HCT116 (cell line): ENCODE measurements around the gene ENTPD3. TPM values are rescaled to one million over a fixed set of nuclear protein-coding genes. Genes with fewer than 3 reads are reported as not detected.

Experiments used
- ATAC-seq: fragments of 200-7000 bp; cut with Tn5 transposase; 2 replicates; pipeline ENCODE4 v1.9.1; 2020; ENCODE audit warnings: mild to moderate bottlenecking, moderate library complexity
- BruUV-seq: library from RNA; stranded (reverse); fragments of 400-500 nt; replicated peaks from 2 replicates; lab custom pipeline; 2021; lab: Mats Ljungman, UMichigan
- CTCF ChIA-PET: fragments of 300-600 bp; sonication (Branson Sonifier 250); formaldehyde crosslinking; loops from one replicate; lab custom pipeline; 2021; ENCODE audit warnings: antibody characterized with exemption; lab: Charles Lee
- POLR2A ChIA-PET: fragments of 300-600, 350-600 bp; sonication (Branson Sonifier 250); formaldehyde crosslinking; loops from one replicate; lab custom pipeline; 2021; ENCODE audit warnings: antibody characterized with exemption; lab: Charles Lee
- RAD21 ChIA-PET, 2 experiments: fragments of 300-600 bp; sonication (Branson Sonifier 250); formaldehyde crosslinking; loops; one replicate each; lab custom pipeline; 2023; ENCODE audit warnings: low total read pairs in 2 of 2; ENCODE audit not compliant: uncharacterized antibody in 2 of 2, unreplicated experiment in 2 of 2, low non-redundant PET in 1 of 2; lab: Charles Lee
- DNase-seq: peaks from one replicate; pipeline ENCODE4 v3.0.0-alpha.2; 2010; ENCODE audit warnings: low read depth, low spot score
- H2AFZ ChIP-seq: fragments of 200-600 bp; shearing (Covaris generic), sonication (generic); 2 replicates; pipeline ENCODE4 v1.6.1; 2017; ENCODE audit warnings: low read depth, mixed run types, mixed read lengths, antibody characterized with exemption, low read length; ENCODE audit not compliant: poor library complexity, severe bottlenecking
- H3K27ac ChIP-seq: 2 replicates; pipeline ENCODE4 v1.5.1; 2012; ENCODE audit warnings: low read depth, low read length
- H3K27me3 ChIP-seq: fragments of 200-600 bp; sonication (generic); 2 replicates; pipeline ENCODE4 v1.6.1; 2016; ENCODE audit warnings: mixed run types, low read length, mixed read lengths; ENCODE audit not compliant: insufficient read depth
- H3K36me3 ChIP-seq, 2 experiments: fragments of 200-500 bp in 1 of 2; fragments of 200-600 bp in 1 of 2; sonication (Bioruptor generic) in 1 of 2; sonication (generic) in 1 of 2; 2 replicates each; pipeline versions ENCODE4 v1.5.1 to v1.6.1; 2014 to 2016; ENCODE audit warnings: low read length in 2 of 2, inconsistent platforms in 1 of 2, mixed read lengths in 1 of 2, mixed run types in 1 of 2; ENCODE audit not compliant: insufficient read depth in 2 of 2, control insufficient read depth in 1 of 2
- H3K4me1 ChIP-seq, 2 experiments: fragments of 200-600 bp in 1 of 2; sonication (generic) in 1 of 2; 2 replicates each; pipeline versions ENCODE4 v1.5.1 to v1.6.1; 2012 to 2017; ENCODE audit warnings: low read length in 2 of 2, inconsistent platforms in 1 of 2, mild to moderate bottlenecking in 1 of 2, mixed read lengths in 1 of 2, mixed run types in 1 of 2, moderate library complexity in 1 of 2; ENCODE audit not compliant: insufficient read depth in 2 of 2, control insufficient read depth in 1 of 2
- H3K4me2 ChIP-seq: fragments of 200-600 bp; sonication (generic); 2 replicates; pipeline ENCODE4 v1.6.1; 2017; ENCODE audit warnings: mixed run types, low read length, mixed read lengths
- H3K4me3 ChIP-seq, 2 experiments: fragments of 200-600 bp in 1 of 2; sonication (generic) in 1 of 2; replicated peaks in 1 of 2; 2 replicates each; pipeline ENCODE4 v1.5.1; 2011 to 2016; ENCODE audit warnings: low read length in 2 of 2, control low read depth in 1 of 2, low read depth in 1 of 2, mild to moderate bottlenecking in 1 of 2, mixed read lengths in 1 of 2, mixed run types in 1 of 2
- H3K79me2 ChIP-seq: fragments of 200-600 bp; sonication (generic); 2 replicates; pipeline ENCODE4 v1.6.1; 2017; ENCODE audit warnings: mild to moderate bottlenecking, mixed run types, low read length, moderate library complexity, mixed read lengths; ENCODE audit not compliant: insufficient read depth
- H3K9ac ChIP-seq: fragments of 200-600 bp; sonication (generic); 2 replicates; pipeline ENCODE4 v1.6.1; 2016; ENCODE audit warnings: low read length, mixed read lengths
- H3K9me2 ChIP-seq: fragments of 200-600 bp; sonication (generic), shearing (Covaris generic); 2 replicates; pipeline ENCODE4 v1.6.1; 2017; ENCODE audit warnings: mixed run types, mild to moderate bottlenecking, moderate library complexity; ENCODE audit not compliant: insufficient read depth
- H3K9me3 ChIP-seq, 2 experiments: fragments of 200-500 bp in 1 of 2; fragments of 200-600 bp in 1 of 2; sonication (Bioruptor generic) in 1 of 2; sonication (generic) in 1 of 2; 2 replicates each; pipeline ENCODE4 v1.6.1; 2014 to 2017; ENCODE audit warnings: low read length in 2 of 2, mixed read lengths in 2 of 2, inconsistent platforms in 1 of 2, low read depth in 1 of 2, mild to moderate bottlenecking in 1 of 2, mixed run types in 1 of 2, moderate library complexity in 1 of 2; ENCODE audit not compliant: control insufficient read depth in 1 of 2, insufficient read depth in 1 of 2
- H4K20me1 ChIP-seq: fragments of 200-600 bp; sonication (generic), shearing (Covaris generic); 2 replicates; pipeline ENCODE4 v1.6.1; 2017; ENCODE audit warnings: mixed run types, mild to moderate bottlenecking, moderate library complexity; ENCODE audit not compliant: insufficient read depth
- CEBPB ChIP-seq: IDR thresholded peaks from 2 replicates; pipeline ENCODE4 v1.6.1; 2012; ENCODE audit warnings: low read depth
- CTCF ChIP-seq, 3 experiments: fragments of 200-600 bp in 1 of 3; sonication (generic) in 1 of 3; IDR thresholded peaks in 2 of 3; conservative IDR thresholded peaks in 1 of 3; 2 replicates each; pipeline ENCODE4 v1.5.1; 2012 to 2017; ENCODE audit warnings: low read depth in 2 of 3, low read length in 2 of 3, antibody characterized with exemption in 1 of 3, borderline replicate concordance in 1 of 3, control low read depth in 1 of 3, mild to moderate bottlenecking in 1 of 3, mixed read lengths in 1 of 3, mixed run types in 1 of 3, moderate library complexity in 1 of 3; ENCODE audit not compliant: insufficient read depth in 1 of 3
- EGR1 ChIP-seq: IDR thresholded peaks from 2 replicates; pipeline ENCODE4 v1.6.1; 2012; ENCODE audit warnings: low read depth
- ELF1 ChIP-seq: IDR thresholded peaks from 2 replicates; pipeline ENCODE4 v1.6.1; 2012; ENCODE audit warnings: low read depth, borderline replicate concordance
- EZH2 ChIP-seq: fragments of 200-600 bp; sonication (generic); IDR thresholded peaks from 2 replicates; pipeline ENCODE4 v1.6.1; 2017; ENCODE audit warnings: antibody characterized with exemption, mixed run types
- EZH2phosphoT487 ChIP-seq: fragments of 200-600 bp; IDR thresholded peaks from 2 replicates; pipeline ENCODE4 v1.6.1; 2018; ENCODE audit warnings: antibody characterized with exemption, borderline replicate concordance
- FOSL1 ChIP-seq: IDR thresholded peaks from 2 replicates; pipeline ENCODE4 v1.6.1; 2012; ENCODE audit warnings: low read depth
- JUND ChIP-seq: IDR thresholded peaks from 2 replicates; pipeline ENCODE4 v1.6.1; 2012
- MAX ChIP-seq: IDR thresholded peaks from 2 replicates; pipeline ENCODE4 v1.6.1; 2012
- POLR2A ChIP-seq: IDR thresholded peaks from 2 replicates; pipeline ENCODE4 v1.7.0; 2011; ENCODE audit warnings: borderline replicate concordance; ENCODE audit not compliant: insufficient read depth, insufficient read length; ENCODE audit errors: extremely low read depth
- POLR2AphosphoS5 ChIP-seq: IDR thresholded peaks from 2 replicates; pipeline ENCODE4 v1.6.1; 2011; ENCODE audit warnings: mild to moderate bottlenecking, low read depth, low read length, moderate library complexity
- RAD21 ChIP-seq: IDR thresholded peaks from 2 replicates; pipeline ENCODE4 v1.6.1; 2012; ENCODE audit warnings: low read depth, mild to moderate bottlenecking
- REST ChIP-seq: IDR thresholded peaks from 2 replicates; pipeline ENCODE4 v1.6.1; 2012; ENCODE audit warnings: low read depth
- SP1 ChIP-seq: IDR thresholded peaks from 2 replicates; pipeline ENCODE4 v1.6.1; 2012; ENCODE audit warnings: low read depth
- SRF ChIP-seq: IDR thresholded peaks from 2 replicates; pipeline ENCODE4 v1.6.1; 2012; ENCODE audit warnings: low read depth
- TCF7L2 ChIP-seq: IDR thresholded peaks from 2 replicates; pipeline ENCODE4 v1.7.0; 2011; ENCODE audit warnings: borderline replicate concordance, inconsistent platforms; ENCODE audit not compliant: insufficient read depth, insufficient read length; ENCODE audit errors: extremely low read depth
- YY1 ChIP-seq: IDR thresholded peaks from 2 replicates; pipeline ENCODE4 v1.6.1; 2011; ENCODE audit warnings: low read length, low read depth, moderate library complexity, mild to moderate bottlenecking; ENCODE audit not compliant: insufficient replicate concordance; ENCODE audit errors: extremely low read depth
- ZBTB33 ChIP-seq: IDR thresholded peaks from 2 replicates; pipeline ENCODE4 v1.6.1; 2011; ENCODE audit warnings: mild to moderate bottlenecking, low read length, moderate library complexity; ENCODE audit not compliant: insufficient replicate concordance; ENCODE audit errors: extremely low read depth
- ZFX ChIP-seq: fragments of 450-650 bp; IDR thresholded peaks from 2 replicates; pipeline ENCODE4 v1.6.1; 2017
- intact Hi-C: fragments of 100-400 bp; cut with micrococcal nuclease; formaldehyde crosslinking; loops from 2 replicates; pipeline ENCODE4 v1.10.0; 2022
- total RNA-seq: library from RNA; stranded (reverse); gene quantifications from one replicate; pipeline ENCODE4 v1.2.1, GENCODE V29; 2021; ENCODE audit not compliant: unreplicated experiment

Gene ENTPD3
- total RNA-seq, 1 experiment from 2014 or later = not detected

GRCh38 chr3:40456279-40456939, 69.4 kb downstream of the ENTPD3 start:
- Histone ChIP-seq H3K27me3 (no peaks in the 10 kb centered on the region), H3K27ac (peak overlapping the region; percentile 87), H3K9me3 (no peaks in the 10 kb centered on the region), H3K9ac (peak overlapping the region; percentile 97), H3K9me2 (no peaks in the 10 kb centered on the region), H3K36me3 (peaks cover 31 to 36% of the 10 kb centered on the region in 2 experiments), H3K4me1 (peaks cover 13 to 29% of the 10 kb centered on the region in 2 experiments; a peak in 3 of 4 replicates), H2AFZ (no peak overlapping the region), H3K4me2 (peak overlapping the region; percentile 92), H3K79me2 (peaks cover 52% of the 10 kb centered on the region), H4K20me1 (peaks cover 23% of the 10 kb centered on the region; the same call in 1 of the 2 replicates), H3K4me3 (peak overlapping the region; percentile 70 to 90)
- intact Hi-C loops = no loop called here
- BruUV-seq = TSS peak; percentile 93
- POLR2A ChIA-PET = interaction anchor here (0.6 to 1.5 kb wide), 7 partner anchors 21 to 248 kb away, joined by 3 to 9 read pairs (median 4); partner anchors contain the start of genes ZNF619, ZNF620 and ZNF621
- TF ChIP-seq CTCF (IDR thresholded peaks at IDR 0.05 in 2 of 3, conservative IDR thresholded peaks at IDR 0.05 in 1 of 3; ENCODE audit: borderline replicate concordance in 1 of 3, insufficient read depth in 1 of 3, low read depth in 2 of 3, low read length in 2 of 3) = no peak
- no peak for TF ChIP-seq YY1
- TF ChIP-seq SP1 = no peak
- no peak for TF ChIP-seq TCF7L2
- no peak for TF ChIP-seq EGR1
- no peak for TF ChIP-seq ELF1
- TF ChIP-seq SRF = no peak
- TF ChIP-seq ZBTB33 = no peak
- TF ChIP-seq FOSL1 = no peak
- TF ChIP-seq POLR2A = no peak
- no peak for TF ChIP-seq EZH2
- TF ChIP-seq EZH2phosphoT487 = no peak
- no peak for TF ChIP-seq JUND
- TF ChIP-seq RAD21 = no peak
- no peak for TF ChIP-seq POLR2AphosphoS5
- TF ChIP-seq REST = no peak
- no peak for TF ChIP-seq MAX
- TF ChIP-seq ZFX = no peak
- TF ChIP-seq CEBPB = no peak
- ATAC-seq (no peak), DNase-seq (no peak)
- CTCF ChIA-PET = interaction anchor here (1.2 kb wide), 1 partner anchor 124 kb away, joined by 4 read pairs; no protein-coding TSS in a partner anchor
- RAD21 ChIA-PET = no interaction called here
